IPS DF 6.9 (cell line): Measurements from ENCODE around the gene COMMD7.

ENCODE experiments used
- DNase-seq: peaks from one replicate; pipeline ENCODE4 v3.0.0-alpha.2; 2013; ENCODE audit warnings: low read depth, low spot score
- H3K27ac ChIP-seq: one replicate; pipeline ENCODE4 v1.5.1; 2013; ENCODE audit warnings: low read length, control low read depth
- H3K27me3 ChIP-seq: 2 replicates; pipeline ENCODE4 v1.6.1; 2013; ENCODE audit warnings: mild to moderate bottlenecking, low read length; ENCODE audit not compliant: control insufficient read depth, insufficient read depth
- H3K36me3 ChIP-seq: 2 replicates; pipeline ENCODE4 v1.6.1; 2013; ENCODE audit warnings: low read length; ENCODE audit not compliant: control insufficient read depth, insufficient read depth
- H3K4me1 ChIP-seq: 2 replicates; pipeline ENCODE4 v1.6.1; 2013; ENCODE audit warnings: low read length; ENCODE audit not compliant: control insufficient read depth, insufficient read depth
- H3K4me3 ChIP-seq: 2 replicates; pipeline ENCODE4 v1.5.1; 2013; ENCODE audit warnings: mild to moderate bottlenecking, low read length
- H3K9me3 ChIP-seq: 2 replicates; pipeline ENCODE4 v1.6.1; 2013; ENCODE audit warnings: low read length, inconsistent platforms; ENCODE audit not compliant: control insufficient read depth, insufficient read depth
- WGBS: extraction: QIAGEN DNeasy Blood & Tissue Kit; methylation state at CpG from one replicate; pipeline ENCODE4 v1.1.7; 2013; ENCODE audit warnings: mixed read lengths, missing lambda C conversion rate; ENCODE audit not compliant: insufficient read length, insufficient coverage; 5-methylcytosine and 5-hydroxymethylcytosine counted together

Gene COMMD7

DNA sequence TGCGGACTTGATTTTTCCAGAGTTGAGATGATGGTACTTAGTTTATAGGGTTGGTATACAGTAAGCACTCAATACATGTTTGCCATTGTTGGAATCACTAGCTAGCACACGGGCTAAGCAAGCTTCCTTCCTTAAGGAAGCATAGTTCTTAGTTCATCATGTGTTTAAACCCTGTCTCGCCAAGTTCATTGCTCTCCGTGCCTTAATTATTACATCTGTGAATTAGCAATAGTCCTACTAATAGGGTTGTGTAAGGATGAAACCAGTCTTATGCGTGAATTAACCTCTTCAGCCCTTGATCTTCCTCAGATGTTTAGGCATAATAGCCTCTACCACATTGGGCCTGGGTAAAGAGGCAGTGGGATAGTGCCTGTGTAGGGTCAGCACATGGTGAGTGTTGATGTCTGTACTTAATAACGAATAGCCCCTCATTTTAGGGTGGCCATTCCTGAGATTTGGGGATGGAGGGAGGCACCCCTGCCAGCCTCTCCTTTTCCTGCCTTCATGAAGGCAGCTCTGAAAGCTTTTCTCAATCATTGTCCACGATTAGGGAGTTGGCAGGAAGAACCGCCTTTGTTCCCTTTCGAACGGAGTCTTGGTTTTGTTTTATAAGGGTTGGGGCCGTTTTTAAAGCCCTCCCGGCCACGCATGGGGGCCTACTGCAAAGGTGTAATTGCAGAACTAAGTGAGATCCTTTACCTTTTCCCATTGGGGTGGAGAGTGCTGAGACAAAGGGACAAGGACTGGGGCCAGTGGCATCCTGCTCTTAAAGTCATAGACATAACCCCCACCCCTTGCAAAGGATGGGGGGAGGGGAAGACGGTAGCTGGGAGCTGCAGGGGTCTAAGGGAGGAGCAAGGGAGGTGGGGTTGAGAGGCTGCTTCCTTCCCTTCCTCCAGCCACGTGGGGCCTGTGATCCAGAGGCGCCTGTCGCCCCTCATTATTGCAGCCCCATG lies 21.0 kb upstream of the COMMD7 start:
- H3K27ac ChIP-seq, result no peak overlapping the region
- no peak for DNase-seq
- peak overlapping the region; percentile 100; the same call in 1 of the 2 replicates for H3K4me3 ChIP-seq
- H3K27me3 ChIP-seq, result no peaks in the 10 kb centered on the region
- no peaks in the 10 kb centered on the region for H3K9me3 ChIP-seq
- peaks cover 2% of the 10 kb centered on the region; the same call in 1 of the 2 replicates for H3K4me1 ChIP-seq
- H3K36me3 ChIP-seq, result peaks cover 19% of the 10 kb centered on the region
- WGBS, result no CpG with 5 or more reads among the region's 17 CpGs

DNA sequence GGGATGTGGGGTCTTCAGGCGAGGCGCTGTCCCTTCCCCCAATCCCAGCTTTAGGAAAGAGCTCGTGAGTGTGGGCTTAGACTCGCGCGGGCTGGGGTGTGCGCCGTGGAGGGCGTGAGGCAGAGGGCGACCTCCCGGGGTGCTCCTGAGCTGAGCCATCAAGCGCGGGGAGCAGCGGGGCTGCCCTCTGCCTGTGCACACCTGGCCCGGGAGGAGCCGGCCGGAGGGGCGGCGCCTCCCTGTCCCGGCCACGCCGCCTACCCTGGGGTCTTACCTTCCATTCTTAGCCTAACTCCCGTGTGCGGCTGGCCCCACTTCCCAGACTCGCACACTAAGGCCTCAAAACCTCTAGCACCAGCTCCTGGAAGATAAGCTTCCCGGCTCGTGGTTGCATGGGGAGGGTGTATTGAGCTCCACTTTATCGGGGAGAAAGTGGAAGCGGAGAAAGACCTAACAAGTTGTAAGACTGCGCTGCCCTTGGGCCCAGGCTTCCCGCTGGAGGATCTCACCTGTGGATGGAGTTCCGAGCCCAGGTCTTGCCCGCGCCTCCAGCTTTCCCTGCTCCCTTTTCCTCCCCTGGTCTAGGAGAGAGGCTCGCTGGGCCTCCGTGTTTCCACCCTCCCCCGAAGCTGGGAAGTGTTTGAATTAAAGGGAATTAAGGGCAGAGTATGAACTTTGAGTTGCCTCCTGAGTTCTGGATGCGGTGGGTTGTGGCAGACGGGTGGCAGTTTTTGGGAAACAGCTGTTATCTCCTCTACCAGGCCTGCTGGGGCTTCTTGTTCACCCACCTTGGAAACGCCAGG lies 20.1 kb upstream of the COMMD7 start:
- WGBS, result no CpG with 5 or more reads among the region's 40 CpGs
- H3K4me1 ChIP-seq, result peaks cover 2% of the 10 kb centered on the region; the same call in 1 of the 2 replicates

DNA sequence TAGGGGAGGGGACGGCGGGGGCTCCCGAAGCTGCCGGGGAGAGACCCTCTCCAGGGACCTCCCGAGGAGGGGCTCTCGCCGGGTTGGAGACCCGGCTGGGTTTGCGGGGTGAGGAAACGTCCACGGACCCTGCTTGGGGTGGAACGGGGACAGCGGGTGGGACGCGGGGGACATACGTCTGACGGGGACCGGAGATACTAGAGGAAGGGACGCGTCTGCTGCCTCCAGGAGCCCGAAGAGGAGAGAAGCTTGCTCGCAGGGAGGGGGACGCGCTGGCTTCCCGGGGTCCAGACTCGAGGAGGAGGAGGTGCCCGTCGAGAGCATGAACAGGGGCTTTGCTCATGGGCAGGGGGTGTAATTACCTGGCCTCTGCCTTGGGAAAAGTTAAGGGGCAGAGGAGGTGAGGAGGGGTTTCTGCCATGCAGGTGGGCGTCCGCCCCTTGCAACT lies 19.5 kb upstream of the COMMD7 start:
- Histone ChIP-seq H3K4me3 (peak overlapping the region; percentile 100), H3K4me1 (peaks cover under 1% of the 10 kb centered on the region; the same call in 1 of the 2 replicates), H3K9me3 (no peaks in the 10 kb centered on the region), H3K36me3 (peaks cover 17% of the 10 kb centered on the region), H3K27me3 (no peaks in the 10 kb centered on the region), H3K27ac (no peak overlapping the region)
- no CpG with 5 or more reads among the region's 30 CpGs for whole genome bisulfite sequencing
- no peak for DNase-seq

More for the DNA sequence above, 20.1 kb upstream of the COMMD7 start:
- DNase-seq, result no peak
- no peaks in the 10 kb centered on the region for H3K9me3 ChIP-seq
- H3K27ac ChIP-seq, result no peak overlapping the region
- peaks cover 19% of the 10 kb centered on the region for H3K36me3 ChIP-seq
- H3K4me3 ChIP-seq, result peak overlapping the region; percentile 100
- no peaks in the 10 kb centered on the region for H3K27me3 ChIP-seq

- no CpG with 5 or more reads among the region's 92 CpGs for WGBS
These were observed 18.8 kb upstream of the COMMD7 start, which contains the start of gene DNMT3B for GRCh38 chr20:32761831-32762753. DNMT3B (plus strand) TSS chr20:32762385; CDS start chr20:32780324, 17,939 bp downstream.

DNA sequence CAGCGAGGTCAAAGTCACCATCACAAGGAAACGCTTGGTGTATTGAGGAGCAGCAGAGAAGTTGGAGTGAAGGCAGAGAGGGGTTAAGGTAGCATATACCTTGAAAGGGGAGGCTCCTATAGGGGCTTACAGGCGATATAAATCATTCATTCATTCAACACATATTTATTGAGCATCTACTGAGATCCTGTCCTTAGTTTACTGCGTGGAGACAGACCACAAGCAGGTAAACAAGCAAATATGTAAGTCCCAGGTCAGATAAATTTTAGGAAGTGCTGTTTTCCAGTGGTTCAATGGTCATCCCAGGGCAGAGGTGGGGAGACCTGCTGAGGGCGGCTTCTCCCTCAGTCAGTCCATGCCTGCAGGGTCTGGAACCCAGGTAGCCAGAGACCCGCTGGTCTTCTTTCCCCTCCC lies 18.2 kb upstream of the COMMD7 start:
- H3K36me3 ChIP-seq, result peaks cover 12% of the 10 kb centered on the region; the same call in 1 of the 2 replicates
- peak overlapping the region; percentile 100; the same call in 1 of the 2 replicates for H3K4me3 ChIP-seq
- no peak for DNase-seq
- H3K27me3 ChIP-seq, result no peaks in the 10 kb centered on the region
- WGBS, result no CpG with 5 or more reads among the region's 6 CpGs
- peaks cover 1% of the 10 kb centered on the region; the same call in 1 of the 2 replicates for H3K4me1 ChIP-seq
- H3K27ac ChIP-seq, result no peak overlapping the region
- H3K9me3 ChIP-seq, result no peaks in the 10 kb centered on the region

More at GRCh38 chr20:32761831-32762753, 18.8 kb upstream of the COMMD7 start, which contains the start of gene DNMT3B:
- no peaks in the 10 kb centered on the region for H3K4me1 ChIP-seq
- H3K27ac ChIP-seq, result no peak within 1 kb of the TSS
- no peaks in the 10 kb centered on the region for H3K9me3 ChIP-seq
- no peak for DNase-seq
- peak within 1 kb of the TSS; percentile 100 for H3K4me3 ChIP-seq
- no peaks in the 10 kb centered on the region for H3K27me3 ChIP-seq
- peaks cover 12% of the 10 kb centered on the region; the same call in 1 of the 2 replicates for H3K36me3 ChIP-seq

GRCh38 chr20:32756156-32756555 lies 12.9 kb upstream of the COMMD7 start:
- no peak for DNase-seq
- H3K27ac ChIP-seq, result no peak overlapping the region
- peaks cover 9% of the 10 kb centered on the region for H3K4me1 ChIP-seq
- no peaks in the 10 kb centered on the region for H3K9me3 ChIP-seq
- no peaks in the 10 kb centered on the region for H3K27me3 ChIP-seq
- no CpG with 5 or more reads among the region's 5 CpGs for WGBS
- no peaks in the 10 kb centered on the region for H3K36me3 ChIP-seq
- H3K4me3 ChIP-seq, result no peak overlapping the region

- H3K27ac ChIP-seq, result no peak overlapping the region
- no peak for DNase-seq
- H3K4me1 ChIP-seq, result peaks cover 12% of the 10 kb centered on the region
- no peak overlapping the region for H3K4me3 ChIP-seq
- H3K9me3 ChIP-seq, result no peaks in the 10 kb centered on the region
- H3K36me3 ChIP-seq, result no peaks in the 10 kb centered on the region
- H3K27me3 ChIP-seq, result no peaks in the 10 kb centered on the region
- WGBS, result no CpG with 5 or more reads among the region's 4 CpGs
These were observed 10.5 kb upstream of the COMMD7 start for GRCh38 chr20:32753731-32754130.

DNA sequence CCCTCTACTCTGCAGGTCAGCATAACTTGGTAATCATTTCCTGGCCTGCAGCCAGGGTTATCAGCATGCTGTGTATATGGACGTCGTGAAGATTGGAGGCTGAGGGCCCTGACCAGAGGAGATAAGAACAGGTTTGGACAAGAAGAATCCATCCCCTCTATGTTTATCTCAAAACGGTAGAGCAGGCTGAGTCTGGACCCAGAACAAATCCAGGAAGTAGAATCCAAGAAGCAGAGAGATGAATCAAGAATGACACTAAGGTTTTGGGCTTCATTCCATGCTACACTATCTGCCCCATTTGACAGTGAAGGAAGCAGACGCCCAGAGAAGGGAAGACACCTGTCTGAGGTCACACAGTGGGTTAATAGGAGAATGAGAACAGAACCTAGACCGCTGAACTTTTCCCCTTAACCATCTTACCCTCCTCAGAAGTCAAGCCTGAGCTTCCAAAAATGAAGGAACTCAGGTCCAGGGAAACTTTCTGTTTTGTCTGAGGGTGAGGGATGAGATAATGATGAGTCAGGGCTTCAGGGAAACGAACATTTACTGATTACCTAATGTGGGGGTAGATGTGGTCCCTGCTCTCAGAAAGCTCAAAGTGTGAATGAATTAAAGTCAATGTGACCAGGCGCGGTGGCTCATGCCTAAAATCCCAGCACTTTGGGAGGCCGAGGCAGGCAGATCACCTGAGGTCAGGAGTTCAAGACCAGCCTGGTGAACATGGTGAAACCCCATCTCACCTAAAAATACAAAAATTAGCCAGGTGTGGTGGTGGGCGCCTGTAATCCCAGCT lies 9.4 kb upstream of the COMMD7 start:
- no CpG with 5 or more reads among the region's 10 CpGs for WGBS
- H3K9me3 ChIP-seq, result no peaks in the 10 kb centered on the region
- H3K4me1 ChIP-seq, result peaks cover 12% of the 10 kb centered on the region
- H3K4me3 ChIP-seq, result no peak overlapping the region
- no peak for DNase-seq
- no peaks in the 10 kb centered on the region for H3K36me3 ChIP-seq
- H3K27me3 ChIP-seq, result no peaks in the 10 kb centered on the region
- peak overlapping the region; percentile 61 for H3K27ac ChIP-seq
